ENCODE measurements around the gene KRT16. TPM values are rescaled to one million over a fixed set of nuclear protein-coding genes. Genes with fewer than 3 reads are reported as not detected.

The KRT16 gene
- total and polyA plus RNA-seq, 9 donors: 1.0 TPM; not detected in 8

- 70 to 92% (median 92%) methylated on average over 1 of the region's 1 CpG for WGBS, 3 donors
- no peak for DNase-seq
- Histone ChIP-seq H3K4me1 (ENCODE audit: insufficient read depth) (no peaks in the 10 kb centered on the region), H3K4me3 (no peak overlapping the region), H3K9me3 (no peaks in the 10 kb centered on the region), H3K27me3 (no peaks in the 10 kb centered on the region), H3K27ac (no peak overlapping the region), H3K36me3 (no peaks in the 10 kb centered on the region)
- no peak for TF ChIP-seq CTCF (IDR thresholded peaks at IDR 0.05)
- TF ChIP-seq POLR2A (IDR thresholded peaks at IDR 0.05): no peak
- TF ChIP-seq EP300 (IDR thresholded peaks at IDR 0.05): no peak
- intact Hi-C loops (cut with DNase I): no loop called here
These were observed 12.9 kb downstream of the KRT16 start for GRCh38 chr17:41599680-41600079.

- Histone ChIP-seq H3K9me3 (no peaks in the 10 kb centered on the region), H3K27me3 (no peaks in the 10 kb centered on the region), H3K36me3 (no peaks in the 10 kb centered on the region), H3K4me1 (ENCODE audit: insufficient read depth) (no peaks in the 10 kb centered on the region), H3K4me3 (no peak overlapping the region), H3K27ac (no peak overlapping the region)
- TF ChIP-seq CTCF (IDR thresholded peaks at IDR 0.05) (no peak), POLR2A (IDR thresholded peaks at IDR 0.05) (no peak), EP300 (IDR thresholded peaks at IDR 0.05) (no peak)
- no peak for DNase-seq
- intact Hi-C loops (cut with DNase I): no loop called here
- 72 to 80% (median 74%) methylated on average over 8 of the region's 8 CpGs for WGBS, 3 donors
These were observed 17.0 kb downstream of the KRT16 start for GRCh38 chr17:41595585-41595984.

GRCh38 chr17:41594363-41594915, 18.1 kb downstream of the KRT16 start:
- Histone ChIP-seq H3K27me3 (no peaks in the 10 kb centered on the region), H3K4me3 (no peak overlapping the region), H3K9me3 (no peaks in the 10 kb centered on the region), H3K4me1 (ENCODE audit: insufficient read depth) (no peaks in the 10 kb centered on the region), H3K27ac (no peak overlapping the region), H3K36me3 (no peaks in the 10 kb centered on the region)
- WGBS, 3 donors: 46 to 86% (median 79%) methylated on average over 3 of the region's 3 CpGs
- intact Hi-C loops (cut with DNase I): no loop called here
- no peak for TF ChIP-seq POLR2A (IDR thresholded peaks at IDR 0.05)
- no peak for TF ChIP-seq EP300 (IDR thresholded peaks at IDR 0.05)
- TF ChIP-seq CTCF (IDR thresholded peaks at IDR 0.05): no peak
- no peak for DNase-seq

GRCh38 chr17:41593306-41593981, 19.1 kb downstream of the KRT16 start:
- no peaks in the 10 kb centered on the region for H3K36me3 ChIP-seq
- H3K27me3 ChIP-seq: no peaks in the 10 kb centered on the region
- no peak overlapping the region for H3K27ac ChIP-seq
- no peaks in the 10 kb centered on the region for H3K4me1 ChIP-seq (ENCODE audit: insufficient read depth)
- intact Hi-C loops (cut with DNase I): no loop called here
- no peak for DNase-seq
- TF ChIP-seq CTCF (IDR thresholded peaks at IDR 0.05) (no peak), EP300 (IDR thresholded peaks at IDR 0.05) (no peak), POLR2A (IDR thresholded peaks at IDR 0.05) (no peak)
- WGBS, 3 donors: 57 to 66% (median 58%) methylated on average over 8 of the region's 8 CpGs
- no peaks in the 10 kb centered on the region for H3K9me3 ChIP-seq
- H3K4me3 ChIP-seq: no peak overlapping the region
